Vagina (tissue), 2 donors: ENCODE measurements around the gene TANGO6.

Source experiments
- POLR2A ChIP-seq, 2 donors: fragments of 450-650 bp; IDR thresholded peaks; one replicate each; pipeline ENCODE4 v1.6.1; 2017; ENCODE audit warnings: antibody characterized with exemption in 2 of 2, mild to moderate bottlenecking in 2 of 2, moderate library complexity in 2 of 2
- TF ChIP-seq, protein P1 (sequence below), 3 experiments: fragments of 450-650 bp in 2 of 3; fragments of 200-600 bp in 1 of 3; sonication (generic) in 1 of 3; IDR thresholded peaks; one replicate each; pipeline ENCODE4 v1.5.1; 2017 to 2019; ENCODE audit warnings: antibody characterized with exemption in 3 of 3, mild to moderate bottlenecking in 2 of 3, moderate library complexity in 2 of 3

- TF ChIP-seq POLR2A (IDR thresholded peaks at IDR 0.05) = no peak
- TF ChIP-seq, protein P1, sequence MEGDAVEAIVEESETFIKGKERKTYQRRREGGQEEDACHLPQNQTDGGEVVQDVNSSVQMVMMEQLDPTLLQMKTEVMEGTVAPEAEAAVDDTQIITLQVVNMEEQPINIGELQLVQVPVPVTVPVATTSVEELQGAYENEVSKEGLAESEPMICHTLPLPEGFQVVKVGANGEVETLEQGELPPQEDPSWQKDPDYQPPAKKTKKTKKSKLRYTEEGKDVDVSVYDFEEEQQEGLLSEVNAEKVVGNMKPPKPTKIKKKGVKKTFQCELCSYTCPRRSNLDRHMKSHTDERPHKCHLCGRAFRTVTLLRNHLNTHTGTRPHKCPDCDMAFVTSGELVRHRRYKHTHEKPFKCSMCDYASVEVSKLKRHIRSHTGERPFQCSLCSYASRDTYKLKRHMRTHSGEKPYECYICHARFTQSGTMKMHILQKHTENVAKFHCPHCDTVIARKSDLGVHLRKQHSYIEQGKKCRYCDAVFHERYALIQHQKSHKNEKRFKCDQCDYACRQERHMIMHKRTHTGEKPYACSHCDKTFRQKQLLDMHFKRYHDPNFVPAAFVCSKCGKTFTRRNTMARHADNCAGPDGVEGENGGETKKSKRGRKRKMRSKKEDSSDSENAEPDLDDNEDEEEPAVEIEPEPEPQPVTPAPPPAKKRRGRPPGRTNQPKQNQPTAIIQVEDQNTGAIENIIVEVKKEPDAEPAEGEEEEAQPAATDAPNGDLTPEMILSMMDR (IDR thresholded peaks at IDR 0.05) = no peak
Measured at GRCh38 chr16:69094501-69094900, 251.2 kb downstream of the TANGO6 start.
